ENCODE results near the gene TTC34. TPM values are rescaled to one million over a fixed set of nuclear protein-coding genes. Genes with fewer than 3 reads are reported as not detected.
A peak's percentile ranks its signal among the peaks of the same experiment; 100 is the strongest.

Gene TTC34
- polyA plus RNA-seq, 3 donors = 0.03 to 1.00 TPM; not detected in 1

GRCh38 chr1:2789986-2790581, 11.4 kb downstream of the TTC34 start:
- Histone ChIP-seq H3K9ac (ENCODE audit: insufficient read depth, low read length, poor library complexity, severe bottlenecking) (no peak overlapping the region), H3K27ac (ENCODE audit: low read depth in 1 of 2, low read length in 2 of 2) (no peak overlapping the region), H3K4me1 (ENCODE audit: control insufficient read depth in 1 of 2, insufficient read depth in 2 of 2, low read length in 2 of 2) (peaks cover 11 to 17% of the 10 kb centered on the region in 2 donors), H3K4me3 (replicated peaks in 1 of 3; ENCODE audit: low read depth in 2 of 3, low read length in 3 of 3) (no peak overlapping the region), H2AFZ (ENCODE audit: insufficient read depth, low read depth, low read length, poor library complexity, severe bottlenecking) (no peak overlapping the region), H3K36me3 (replicated peaks in 1 of 2; ENCODE audit: control insufficient read depth in 1 of 2, insufficient read depth in 2 of 2, low read length in 2 of 2) (no peaks in the 10 kb centered on the region), H3K79me2 (ENCODE audit: insufficient read depth, low read length) (no peaks in the 10 kb centered on the region), H3K9me3 (replicated peaks in 1 of 2; ENCODE audit: control insufficient read depth in 1 of 2, insufficient read depth in 1 of 2, low read length in 2 of 2) (peaks cover 26 to 38% of the 10 kb centered on the region in 2 donors), H3K4me2 (replicated peaks; ENCODE audit: extremely low read depth, low read length, poor library complexity, severe bottlenecking) (peak overlapping the region; percentile 58), H4K20me1 (ENCODE audit: insufficient read depth, low read length) (no peaks in the 10 kb centered on the region), H3K27me3 (ENCODE audit: control insufficient read depth in 2 of 2, insufficient read depth in 2 of 2, low read length in 2 of 2) (peaks cover 2 to 31% of the 10 kb centered on the region in 2 donors)
- DNase-seq = no peak
- no peak for TF ChIP-seq CTCF (IDR thresholded peaks at IDR 0.05)
- Mint-ChIP-seq H3K9me3 (peaks cover 18 to 47% (median 35%) of the 10 kb centered on the region in 7 donors), H3K36me3 (no peaks in the 10 kb centered on the region), H3K4me3 (peak overlapping the region in 1 of 2 donors; percentile 85), H3K27me3 (ENCODE audit: low read depth in 3 of 3) (peaks cover 31 to 49% (median 39%) of the 10 kb centered on the region in 3 donors), H3K27ac (no peak overlapping the region), H3K4me1 (peaks cover 8% of the 10 kb centered on the region)
- intact Hi-C loops (cut with micrococcal nuclease) = no loop called here
- WGBS (ENCODE audit: insufficient coverage) = 20% methylated on average over 56 of the region's 58 CpGs

- Histone ChIP-seq H3K36me3 (replicated peaks in 1 of 2; ENCODE audit: control insufficient read depth in 1 of 2, insufficient read depth in 2 of 2, low read length in 2 of 2) (no peaks in the 10 kb centered on the region), H2AFZ (ENCODE audit: insufficient read depth, low read depth, low read length, poor library complexity, severe bottlenecking) (peak overlapping the region; percentile 65), H3K27ac (ENCODE audit: low read depth in 1 of 2, low read length in 2 of 2) (no peak overlapping the region), H3K27me3 (ENCODE audit: control insufficient read depth in 2 of 2, insufficient read depth in 2 of 2, low read length in 2 of 2) (peaks cover 2 to 31% of the 10 kb centered on the region in 2 donors), H3K9me3 (replicated peaks in 1 of 2; ENCODE audit: control insufficient read depth in 1 of 2, insufficient read depth in 1 of 2, low read length in 2 of 2) (peaks cover 23 to 33% of the 10 kb centered on the region in 2 donors), H3K4me3 (replicated peaks in 1 of 3; ENCODE audit: low read depth in 2 of 3, low read length in 3 of 3) (peak overlapping the region in 2 of 3 experiments; percentile 9 to 47), H4K20me1 (ENCODE audit: insufficient read depth, low read length) (no peaks in the 10 kb centered on the region), H3K79me2 (ENCODE audit: insufficient read depth, low read length) (no peaks in the 10 kb centered on the region), H3K9ac (ENCODE audit: insufficient read depth, low read length, poor library complexity, severe bottlenecking) (no peak overlapping the region), H3K4me2 (replicated peaks; ENCODE audit: extremely low read depth, low read length, poor library complexity, severe bottlenecking) (peak overlapping the region; percentile 58), H3K4me1 (ENCODE audit: control insufficient read depth in 1 of 2, insufficient read depth in 2 of 2, low read length in 2 of 2) (peaks cover 11 to 17% of the 10 kb centered on the region in 2 donors)
- H3K9me3 Mint-ChIP-seq = peaks cover 14 to 42% (median 30%) of the 10 kb centered on the region in 7 donors
- no peak overlapping the region for H3K27ac Mint-ChIP-seq
- WGBS (ENCODE audit: insufficient coverage) = 3% methylated on average over 77 of the region's 79 CpGs
- TF ChIP-seq CTCF (IDR thresholded peaks at IDR 0.05) = no peak
- H3K36me3 Mint-ChIP-seq = no peaks in the 10 kb centered on the region
- peaks cover 31 to 52% (median 39%) of the 10 kb centered on the region in 3 donors for H3K27me3 Mint-ChIP-seq (ENCODE audit: low read depth in 3 of 3)
- intact Hi-C loops (cut with micrococcal nuclease) = no loop called here
- peaks cover 8% of the 10 kb centered on the region for H3K4me1 Mint-ChIP-seq
- DNase-seq = peak in 2 of 3 donors; percentile 8 to 37
- peak overlapping the region; percentile 56 to 81 for H3K4me3 Mint-ChIP-seq
These were observed 12.1 kb downstream of the TTC34 start for GRCh38 chr1:2789164-2789985.
